Measurements from ENCODE around the gene RAB8B. TPM values are rescaled to one million over a fixed set of nuclear protein-coding genes. Genes with fewer than 3 reads are reported as not detected.

Gene RAB8B
- total RNA-seq, 1 experiment from 2014 or later: 17.6 TPM

GRCh38 chr15:63301088-63301487 is 111.7 kb downstream of the RAB8B start:
- ATAC-seq (no peak), DNase-seq (ENCODE audit: low read depth, low spot score) (no peak)
- no peak overlapping the region for H3K27ac ChIP-seq (ENCODE audit: low read length)
- H3K9me3 ChIP-seq (ENCODE audit: control insufficient read depth, insufficient read depth, low read depth, low read length): no peaks in the 10 kb centered on the region
- in situ Hi-C loops (cut with HindIII; ENCODE audit: low pct_unique_long_range_greater_than_20kb, low sequenced_read_pairs): no loop called here
- ChIA-PET POLR2A (no interaction called here), CTCF (interaction anchor here (0.6 kb wide), 1 partner anchor 107 kb away, joined by 3 read pairs; no protein-coding TSS in a partner anchor)
- no peaks in the 10 kb centered on the region for H3K4me1 ChIP-seq (ENCODE audit: control insufficient read depth, insufficient read depth, low read length)
- H3K27me3 ChIP-seq (ENCODE audit: control insufficient read depth, insufficient read depth, low read length): no peaks in the 10 kb centered on the region
- intact Hi-C loops (cut with micrococcal nuclease; ENCODE audit: unreplicated experiment): no loop called here
- BruUV-seq (replicated peaks): no TSS peak
- no peak for TF ChIP-seq SIN3A (IDR thresholded peaks at IDR 0.05; ENCODE audit: borderline replicate concordance, insufficient read depth, low read depth, low read length)
- TF ChIP-seq POLR2AphosphoS5 (IDR thresholded peaks at IDR 0.05; ENCODE audit: low read depth, low read length): no peak
- TF ChIP-seq TCF7L2 (IDR thresholded peaks at IDR 0.05; ENCODE audit: low read depth, low read length): no peak
- TF ChIP-seq REST (IDR thresholded peaks at IDR 0.05; ENCODE audit: insufficient read depth in 1 of 2, low read depth in 2 of 2, low read length in 1 of 2): no peak
- no peak for TF ChIP-seq CTCF (IDR thresholded peaks at IDR 0.05)
- no peak overlapping the region for H3K4me3 ChIP-seq (ENCODE audit: low read depth in 2 of 2, low read length in 2 of 2)
- H3K36me3 ChIP-seq (ENCODE audit: control insufficient read depth, insufficient read depth, low read length): no peaks in the 10 kb centered on the region

- BruUV-seq (replicated peaks): no TSS peak
- H3K36me3 ChIP-seq (ENCODE audit: control insufficient read depth, insufficient read depth, low read length): no peaks in the 10 kb centered on the region
- in situ Hi-C loops (cut with HindIII; ENCODE audit: low pct_unique_long_range_greater_than_20kb, low sequenced_read_pairs) (loop anchor here (5.0 kb wide), 1 partner anchor 97 kb away; no protein-coding TSS in a partner anchor), intact Hi-C loops (cut with micrococcal nuclease; ENCODE audit: unreplicated experiment) (no loop called here)
- no peaks in the 10 kb centered on the region for H3K27me3 ChIP-seq (ENCODE audit: control insufficient read depth, insufficient read depth, low read length)
- DNase-seq (ENCODE audit: low read depth, low spot score) (no peak), ATAC-seq (no peak)
- ChIA-PET POLR2A (no interaction called here), CTCF (no interaction called here)
- no peak for TF ChIP-seq CTCF (IDR thresholded peaks at IDR 0.05)
- no peak for TF ChIP-seq TCF7L2 (IDR thresholded peaks at IDR 0.05; ENCODE audit: low read depth, low read length)
- TF ChIP-seq SIN3A (IDR thresholded peaks at IDR 0.05; ENCODE audit: borderline replicate concordance, insufficient read depth, low read depth, low read length): no peak
- no peak for TF ChIP-seq REST (IDR thresholded peaks at IDR 0.05; ENCODE audit: insufficient read depth in 1 of 2, low read depth in 2 of 2, low read length in 1 of 2)
- TF ChIP-seq POLR2AphosphoS5 (IDR thresholded peaks at IDR 0.05; ENCODE audit: low read depth, low read length): no peak
- no peak overlapping the region for H3K4me3 ChIP-seq (ENCODE audit: low read depth in 2 of 2, low read length in 2 of 2)
- no peak overlapping the region for H3K27ac ChIP-seq (ENCODE audit: low read length)
- H3K9me3 ChIP-seq (ENCODE audit: control insufficient read depth, insufficient read depth, low read depth, low read length): no peaks in the 10 kb centered on the region
- no peaks in the 10 kb centered on the region for H3K4me1 ChIP-seq (ENCODE audit: control insufficient read depth, insufficient read depth, low read length)
Observed at GRCh38 chr15:63305260-63305659, 115.9 kb downstream of the RAB8B start.
